ENCODE measurements around the gene PFKFB3.
A peak's percentile ranks its signal among the peaks of the same experiment; 100 is the strongest.

PFKFB3 gene

DNA sequence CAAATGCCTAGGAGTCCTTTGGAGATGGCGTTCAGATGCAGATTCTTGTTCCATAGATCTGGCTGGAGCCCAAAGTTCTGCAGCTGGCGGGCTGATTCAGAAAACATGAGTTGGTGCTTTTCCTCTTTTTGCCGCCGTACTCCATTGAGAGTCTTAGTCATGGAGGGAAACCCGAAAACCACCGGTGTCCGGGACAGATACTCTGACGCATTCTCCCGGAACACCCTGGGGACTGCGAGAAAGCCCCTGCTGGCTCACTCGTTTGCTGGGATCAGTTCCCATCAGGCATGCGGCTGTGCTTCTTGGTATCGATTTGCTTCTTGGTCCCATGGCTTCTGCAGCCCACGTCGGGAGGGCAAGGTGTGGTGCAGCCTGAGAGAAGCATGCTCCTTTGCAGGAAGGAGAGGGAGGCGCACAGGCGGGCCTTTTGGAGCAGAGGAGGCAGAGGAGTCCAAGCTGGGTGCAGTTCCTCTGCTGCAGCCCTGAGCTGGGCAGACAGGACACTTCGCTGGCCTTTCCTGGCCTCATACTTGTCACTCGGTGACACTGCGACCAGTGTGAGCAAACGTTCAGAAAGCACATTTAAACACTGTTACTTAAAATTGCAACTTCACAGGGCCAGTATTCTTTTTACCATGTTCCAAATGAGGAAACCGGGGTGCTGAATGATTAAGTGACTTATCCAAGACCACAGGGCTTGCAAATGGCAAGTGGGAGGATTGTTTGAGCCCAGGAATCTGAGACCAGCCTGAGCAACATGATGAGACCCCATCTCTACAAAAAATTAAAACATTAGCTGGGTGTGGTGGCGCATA lies 30.6 kb upstream of the PFKFB3 start:
- 0 out of 2 replicates have a peak overlapping the region, but pooled peaks have one; percentile 3 for H3K4me3 ChIP-seq (replicated peaks; ENCODE audit: low read depth, low read length)
- peak; percentile 86 for DNase-seq (ENCODE audit: extremely low read depth, low read depth)

DNA sequence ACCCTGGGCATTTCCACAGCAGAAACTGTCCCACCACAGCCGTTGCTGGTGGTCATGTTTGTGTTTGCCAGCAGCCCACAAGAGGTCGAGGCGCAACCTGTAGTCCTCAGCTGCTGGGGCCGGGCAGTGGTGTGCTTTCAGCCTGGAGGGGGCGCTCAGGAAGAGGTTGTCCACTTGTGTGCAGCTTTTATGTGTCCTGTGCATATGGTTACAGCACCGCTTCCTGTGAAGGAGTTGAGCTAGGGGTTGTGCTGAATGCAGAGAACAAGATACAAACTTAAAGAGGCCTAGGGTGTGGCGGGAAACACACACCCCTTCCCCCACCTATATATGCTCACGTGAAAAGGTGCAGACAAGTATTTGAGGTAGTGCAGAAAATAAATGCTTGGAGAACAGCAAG lies 29.5 kb upstream of the PFKFB3 start:
- no peak overlapping the region for H3K4me3 ChIP-seq (replicated peaks; ENCODE audit: low read depth, low read length)
- TF ChIP-seq, protein P1, sequence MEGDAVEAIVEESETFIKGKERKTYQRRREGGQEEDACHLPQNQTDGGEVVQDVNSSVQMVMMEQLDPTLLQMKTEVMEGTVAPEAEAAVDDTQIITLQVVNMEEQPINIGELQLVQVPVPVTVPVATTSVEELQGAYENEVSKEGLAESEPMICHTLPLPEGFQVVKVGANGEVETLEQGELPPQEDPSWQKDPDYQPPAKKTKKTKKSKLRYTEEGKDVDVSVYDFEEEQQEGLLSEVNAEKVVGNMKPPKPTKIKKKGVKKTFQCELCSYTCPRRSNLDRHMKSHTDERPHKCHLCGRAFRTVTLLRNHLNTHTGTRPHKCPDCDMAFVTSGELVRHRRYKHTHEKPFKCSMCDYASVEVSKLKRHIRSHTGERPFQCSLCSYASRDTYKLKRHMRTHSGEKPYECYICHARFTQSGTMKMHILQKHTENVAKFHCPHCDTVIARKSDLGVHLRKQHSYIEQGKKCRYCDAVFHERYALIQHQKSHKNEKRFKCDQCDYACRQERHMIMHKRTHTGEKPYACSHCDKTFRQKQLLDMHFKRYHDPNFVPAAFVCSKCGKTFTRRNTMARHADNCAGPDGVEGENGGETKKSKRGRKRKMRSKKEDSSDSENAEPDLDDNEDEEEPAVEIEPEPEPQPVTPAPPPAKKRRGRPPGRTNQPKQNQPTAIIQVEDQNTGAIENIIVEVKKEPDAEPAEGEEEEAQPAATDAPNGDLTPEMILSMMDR (IDR thresholded peaks at IDR 0.05; ENCODE audit: low read depth, low read length, missing control alignments), result peak; percentile 30
- DNase-seq (ENCODE audit: extremely low read depth, low read depth), result no peak

More for the DNA sequence above, 30.6 kb upstream of the PFKFB3 start:
- TF ChIP-seq, protein P1 (IDR thresholded peaks at IDR 0.05; ENCODE audit: low read depth, low read length, missing control alignments), result no peak

DNA sequence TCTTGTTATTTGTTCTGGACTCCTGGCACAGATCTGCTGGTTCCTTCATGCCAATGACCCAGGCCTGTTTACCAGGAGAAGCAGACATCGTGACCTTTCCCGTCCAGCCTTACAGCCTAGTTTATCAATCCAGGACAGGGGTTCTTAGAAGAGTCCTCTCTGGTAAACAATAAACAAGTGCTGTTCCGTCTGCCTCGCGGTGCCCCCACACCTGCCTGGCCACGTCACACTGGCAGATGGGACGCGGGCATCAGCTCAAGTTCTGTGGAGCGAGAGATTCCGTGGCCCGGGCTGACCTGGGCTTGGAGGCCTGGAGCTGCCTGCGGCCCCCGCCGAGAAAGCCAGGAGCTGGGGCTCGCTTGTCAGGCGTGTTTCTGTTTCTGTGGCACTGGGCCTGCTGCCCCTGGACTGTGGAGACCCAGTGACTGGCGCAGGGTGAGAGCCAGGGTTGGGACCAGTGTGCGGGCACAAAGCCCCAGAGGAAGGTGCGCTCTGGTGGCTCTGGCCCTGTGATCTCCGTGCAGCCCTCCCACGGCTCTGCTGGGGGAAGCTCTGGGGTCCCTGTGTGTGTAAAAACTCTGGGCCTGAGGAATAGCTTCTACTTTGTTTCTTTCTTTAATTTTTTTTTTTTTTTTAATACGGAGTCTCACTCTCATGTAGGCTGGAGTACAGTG lies 28.4 kb upstream of the PFKFB3 start:
- DNase-seq (ENCODE audit: extremely low read depth, low read depth), result no peak

DNA sequence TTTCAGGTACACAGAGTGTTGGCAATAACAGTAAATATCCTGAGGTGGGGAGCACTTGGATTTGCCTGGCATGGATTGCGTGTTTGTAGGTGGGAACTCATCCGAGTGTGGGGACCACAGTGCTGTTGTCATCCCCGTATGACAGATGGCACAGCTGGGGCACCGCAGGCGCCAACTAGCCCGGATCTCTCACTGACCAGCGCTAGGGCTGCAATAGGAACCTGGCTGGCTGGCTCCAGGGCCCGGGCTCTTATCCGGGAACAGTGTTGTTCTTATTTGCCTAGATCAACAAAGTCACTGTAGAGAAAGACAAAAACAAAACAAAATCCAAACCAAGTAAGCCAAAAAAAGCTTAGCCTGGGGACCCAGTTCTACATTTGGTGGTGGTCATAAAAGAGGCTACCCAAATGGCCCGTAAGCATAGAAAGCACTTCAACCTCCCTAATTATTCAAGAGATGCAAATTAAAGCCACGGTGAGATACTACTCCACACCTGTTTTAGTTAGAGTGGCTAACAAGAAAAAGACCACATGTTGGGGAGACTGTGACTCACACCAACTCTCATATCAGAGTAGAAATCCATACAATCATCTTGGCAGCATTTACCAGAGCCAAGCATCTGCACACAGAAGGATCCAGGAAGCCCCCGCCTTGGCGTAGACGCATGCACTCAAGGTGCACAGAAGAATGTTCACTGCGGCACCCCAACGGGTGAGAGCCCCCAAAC lies 27.2 kb upstream of the PFKFB3 start:
- no peak overlapping the region for H3K4me3 ChIP-seq (replicated peaks; ENCODE audit: low read depth, low read length)
- DNase-seq (ENCODE audit: extremely low read depth, low read depth), result no peak
- TF ChIP-seq, protein P1 (IDR thresholded peaks at IDR 0.05; ENCODE audit: low read depth, low read length, missing control alignments), result no peak

More for the DNA sequence above, 28.4 kb upstream of the PFKFB3 start:
- TF ChIP-seq, protein P1 (IDR thresholded peaks at IDR 0.05; ENCODE audit: low read depth, low read length, missing control alignments), result no peak
- H3K4me3 ChIP-seq (replicated peaks; ENCODE audit: low read depth, low read length), result no peak overlapping the region

DNA sequence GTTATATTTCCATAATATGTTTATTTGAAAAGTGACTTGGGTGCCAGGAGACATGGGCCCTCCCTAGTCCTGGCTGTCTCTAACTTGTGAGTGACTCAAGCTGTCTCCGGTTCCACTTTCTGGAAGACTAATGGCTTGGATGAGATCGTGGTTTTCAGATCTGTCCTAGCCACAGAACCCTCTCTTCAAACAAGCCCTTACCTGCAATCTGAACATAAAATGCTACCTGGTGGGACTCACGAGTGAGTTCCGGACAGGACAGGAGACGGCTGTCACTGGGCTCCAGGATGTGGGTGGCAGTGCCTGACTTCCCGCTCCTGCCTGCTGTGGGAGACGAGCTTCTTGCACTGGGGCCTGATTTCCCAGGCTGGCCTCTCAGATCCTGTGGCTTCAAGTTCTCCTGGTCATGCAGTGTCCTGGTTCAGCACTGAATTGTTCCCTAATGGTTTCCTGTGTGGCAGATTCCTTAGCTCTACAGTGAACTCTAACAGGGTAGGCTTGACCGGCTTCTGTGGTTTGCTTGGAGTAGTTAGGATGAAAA lies 26.0 kb upstream of the PFKFB3 start:
- no peak for DNase-seq (ENCODE audit: extremely low read depth, low read depth)
- no peak overlapping the region for H3K4me3 ChIP-seq (replicated peaks; ENCODE audit: low read depth, low read length)
- TF ChIP-seq, protein P1 (IDR thresholded peaks at IDR 0.05; ENCODE audit: low read depth, low read length, missing control alignments), result no peak

DNA sequence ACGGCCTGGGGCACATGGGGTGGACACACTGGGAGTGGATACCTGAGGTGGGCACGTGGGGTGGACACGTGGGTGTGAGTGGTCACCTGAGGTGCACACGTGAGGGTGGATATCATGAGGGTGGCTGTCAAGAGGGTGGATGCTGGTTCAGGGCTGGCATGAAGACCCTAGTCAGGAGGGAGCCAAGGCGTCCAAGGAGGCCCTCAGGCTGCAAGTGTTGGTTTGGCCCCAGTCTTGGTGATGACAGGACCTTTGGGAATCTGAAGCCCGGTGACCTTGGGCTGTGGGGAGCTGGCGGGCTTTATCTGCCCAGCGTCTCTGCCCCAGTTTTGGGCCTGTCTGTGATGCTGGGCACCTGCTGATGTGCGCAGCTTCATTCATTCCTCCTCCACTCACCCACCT lies 24.9 kb upstream of the PFKFB3 start:
- H3K4me3 ChIP-seq (replicated peaks; ENCODE audit: low read depth, low read length), result no peak overlapping the region
- TF ChIP-seq, protein P1 (IDR thresholded peaks at IDR 0.05; ENCODE audit: low read depth, low read length, missing control alignments), result no peak
- DNase-seq (ENCODE audit: extremely low read depth, low read depth), result no peak

Measured in HFF-Myc (cell line).